Ecto neural progenitor cell (in vitro differentiated cells): Measurements from ENCODE around the gene ZFYVE28.
A peak's percentile ranks its signal among the peaks of the same experiment; 100 is the strongest.
"Not testable (repeated sequence)": the region's sequence is repeated elsewhere in the genome, so short reads cannot be mapped to it uniquely, and the experiment has no call there.

Experiments used
- DNase-seq: peaks from one replicate; pipeline ENCODE4 v3.0.0-alpha.2; 2018; ENCODE audit warnings: low spot score

Gene ZFYVE28

DNA sequence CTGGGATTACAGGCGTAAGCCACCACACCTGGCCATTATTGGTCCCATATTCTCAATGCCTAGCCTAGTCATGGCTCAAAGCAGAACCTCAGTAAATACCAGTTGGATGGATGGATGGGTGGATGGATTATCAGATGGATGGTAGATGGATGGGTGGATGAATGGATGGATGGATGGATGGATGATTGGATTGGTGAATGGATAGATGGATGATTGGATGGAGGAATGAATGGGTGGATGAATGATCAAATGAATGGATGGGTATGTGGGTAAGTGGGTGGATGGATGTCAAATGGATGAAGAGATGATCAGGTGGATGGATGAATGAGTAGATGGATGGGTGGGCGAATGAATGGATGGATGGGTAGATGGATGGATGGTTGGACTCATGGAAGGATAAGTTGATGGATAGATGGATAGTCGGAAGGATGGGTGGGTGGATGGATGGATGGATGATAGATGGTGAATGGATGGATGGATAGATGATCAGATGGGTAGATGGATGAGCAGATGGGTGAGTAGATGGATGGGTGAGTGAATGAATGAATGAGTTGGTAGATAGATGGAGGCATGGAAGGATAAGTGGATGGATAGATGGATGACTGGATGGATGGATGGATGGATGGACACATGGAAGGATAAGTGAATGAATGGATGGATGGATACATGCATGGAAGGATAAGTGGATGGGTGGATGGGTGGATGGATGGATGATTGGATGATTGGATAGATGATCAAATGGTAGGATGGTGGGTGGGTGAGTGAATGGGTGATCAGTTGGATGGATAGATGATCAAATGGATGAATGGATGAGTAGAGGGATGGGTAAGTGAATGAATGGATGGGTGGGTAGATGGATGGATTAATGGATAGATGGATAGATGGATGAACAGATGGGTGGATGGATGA, 28.5 kb upstream of the ZFYVE28 start:
- DNase-seq = no peak

DNA sequence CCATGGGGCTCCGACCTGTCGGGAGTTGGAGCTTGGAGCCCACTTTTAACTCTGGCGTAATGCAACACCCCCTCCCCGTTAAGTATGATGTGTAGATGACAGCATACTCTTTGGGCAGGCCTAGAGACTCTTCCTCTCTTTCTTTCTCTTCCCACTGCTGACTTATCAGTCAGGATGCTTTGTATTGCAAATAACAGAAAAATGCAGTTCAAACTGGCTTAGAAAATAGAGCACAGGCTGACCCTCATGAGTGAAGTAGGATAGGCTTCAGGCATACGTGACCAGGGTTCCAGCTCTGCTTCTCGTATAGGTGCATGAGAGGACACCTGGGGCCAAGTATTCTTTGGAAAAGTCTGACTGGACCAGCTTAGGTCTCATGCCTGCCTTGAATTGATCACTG, 27.1 kb upstream of the ZFYVE28 start:
- DNase-seq = no peak

DNA sequence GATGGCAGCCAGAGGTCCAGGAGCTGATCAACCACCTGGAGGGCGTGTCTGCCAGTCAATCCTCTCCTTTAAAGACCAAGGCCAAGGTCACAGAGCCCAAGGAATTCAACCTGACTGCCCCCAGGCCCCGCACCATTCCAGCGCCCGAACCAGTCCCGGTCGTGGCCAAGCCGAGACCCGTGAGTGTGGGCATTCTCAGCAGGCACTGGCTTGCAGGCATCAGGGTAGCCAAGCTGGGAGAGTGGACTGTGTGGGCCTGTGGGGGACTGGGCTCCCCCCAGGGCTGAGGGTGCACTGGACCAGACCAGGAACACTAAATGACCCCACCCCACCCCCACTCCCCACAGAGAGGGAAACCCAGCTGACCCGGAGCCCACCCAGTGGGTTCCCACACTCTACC, 26.7 kb upstream of the ZFYVE28 start:
- no peak for DNase-seq

DNA sequence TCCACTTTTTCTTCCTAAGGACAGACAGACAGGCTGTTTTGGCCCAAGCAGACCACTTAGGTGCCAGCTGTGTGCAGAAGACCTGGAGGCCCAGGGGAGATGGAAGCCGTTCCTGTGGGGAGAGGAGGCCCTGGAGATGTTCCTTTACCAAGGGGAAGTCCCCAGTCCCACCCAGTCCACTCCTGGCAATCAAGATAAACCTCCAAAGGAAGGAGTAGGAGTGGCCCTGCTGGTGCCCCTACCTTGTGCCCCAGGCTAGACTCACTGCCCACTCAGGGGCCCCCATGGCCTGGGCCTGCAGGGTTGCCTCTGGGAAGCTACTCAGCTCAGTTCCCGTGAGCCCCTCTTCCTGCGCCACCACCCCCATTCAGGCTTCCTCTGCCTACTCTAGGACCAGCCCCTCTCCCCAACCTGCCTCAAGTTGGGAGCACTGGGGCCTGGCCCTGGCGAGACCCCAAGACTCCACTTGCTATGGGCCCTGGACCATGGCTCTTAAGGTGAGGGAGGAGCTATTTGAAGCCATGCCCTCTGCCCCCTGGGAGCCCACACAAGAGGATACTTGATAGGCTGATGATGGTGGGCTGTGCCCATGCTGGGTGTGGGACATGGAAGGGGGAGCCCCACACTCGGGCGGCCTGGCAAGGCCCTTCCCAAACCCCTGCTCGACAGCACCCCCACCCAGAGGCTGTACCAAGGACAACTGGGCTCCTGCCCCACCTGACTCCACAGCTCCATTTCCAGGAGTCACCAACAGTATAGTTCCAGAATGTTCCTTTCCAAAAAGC, 25.7 kb upstream of the ZFYVE28 start:
- DNase-seq = no peak

DNA sequence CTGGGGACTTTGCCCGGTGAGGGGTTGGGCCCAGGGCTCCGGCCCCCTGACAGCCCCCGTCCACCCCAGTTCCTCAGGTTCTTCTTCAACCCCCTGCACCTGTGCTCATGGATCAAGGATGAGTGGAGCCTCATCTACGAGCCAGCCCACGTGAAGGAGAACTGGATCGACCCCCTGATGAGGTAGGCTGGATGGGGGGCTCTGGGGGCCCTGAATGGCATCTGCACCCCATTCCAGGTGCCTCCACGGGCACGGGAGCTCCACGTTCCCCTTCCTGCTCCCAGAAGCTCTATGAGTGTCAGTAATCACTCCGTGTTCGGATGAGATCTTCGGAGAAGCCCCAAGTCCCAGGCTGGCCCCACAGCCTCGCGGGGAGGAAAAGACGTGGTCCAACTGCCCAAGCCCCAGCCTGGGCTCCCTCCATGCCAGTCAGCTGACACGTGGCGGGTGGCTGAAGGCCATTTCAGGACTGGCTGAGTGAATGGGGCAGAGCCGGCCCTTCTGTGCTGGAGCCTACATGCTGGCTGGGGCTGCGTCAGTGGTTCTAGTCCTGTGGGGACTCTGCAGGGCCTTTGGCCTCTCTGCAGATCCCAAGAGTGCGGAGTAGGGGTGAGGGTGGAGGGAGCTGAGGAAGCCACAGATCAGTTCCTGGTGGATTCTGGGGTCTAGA, 24.8 kb upstream of the ZFYVE28 start:
- no peak for DNase-seq

DNA sequence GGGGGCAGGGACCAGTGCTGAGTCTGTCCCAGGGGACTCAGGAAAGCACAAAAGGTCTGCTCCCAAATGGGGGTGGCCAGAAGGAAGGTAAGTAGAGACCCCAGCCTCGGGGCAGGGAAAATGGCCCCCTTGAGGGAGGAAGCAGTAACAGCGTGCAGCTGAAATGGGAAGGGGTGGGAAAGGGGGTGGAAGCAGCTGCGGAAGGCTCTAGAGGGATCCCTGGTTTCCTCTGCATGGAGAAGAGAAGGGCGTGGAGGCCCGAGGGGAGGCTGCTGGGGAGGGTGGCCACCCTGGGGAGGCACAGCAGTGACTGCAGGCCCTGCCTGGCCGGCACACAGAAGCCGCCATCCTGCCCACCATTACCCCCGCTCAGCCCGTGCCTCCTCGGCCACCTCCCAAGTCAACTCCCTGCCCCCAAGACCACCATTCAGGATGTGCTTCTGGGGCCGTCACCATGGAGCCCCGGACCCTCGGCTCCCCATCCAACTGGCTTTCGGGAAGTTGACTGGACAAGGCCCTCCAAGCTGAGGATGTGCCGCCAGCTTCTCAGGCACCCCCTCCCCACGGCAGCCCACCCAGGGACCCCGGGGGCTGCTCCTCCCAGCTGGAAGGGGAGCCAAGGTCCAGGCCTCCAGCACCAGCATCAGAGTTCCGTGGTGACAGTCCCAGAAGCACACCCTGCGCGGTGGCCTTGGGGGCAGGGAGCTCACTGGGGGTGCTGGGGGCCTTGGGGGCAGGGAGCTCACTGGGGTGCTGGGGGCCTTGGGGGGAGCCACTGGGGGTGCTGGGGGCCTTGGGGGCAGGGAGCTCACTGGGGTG, 23.9 kb upstream of the ZFYVE28 start:
- no peak for DNase-seq

DNA sequence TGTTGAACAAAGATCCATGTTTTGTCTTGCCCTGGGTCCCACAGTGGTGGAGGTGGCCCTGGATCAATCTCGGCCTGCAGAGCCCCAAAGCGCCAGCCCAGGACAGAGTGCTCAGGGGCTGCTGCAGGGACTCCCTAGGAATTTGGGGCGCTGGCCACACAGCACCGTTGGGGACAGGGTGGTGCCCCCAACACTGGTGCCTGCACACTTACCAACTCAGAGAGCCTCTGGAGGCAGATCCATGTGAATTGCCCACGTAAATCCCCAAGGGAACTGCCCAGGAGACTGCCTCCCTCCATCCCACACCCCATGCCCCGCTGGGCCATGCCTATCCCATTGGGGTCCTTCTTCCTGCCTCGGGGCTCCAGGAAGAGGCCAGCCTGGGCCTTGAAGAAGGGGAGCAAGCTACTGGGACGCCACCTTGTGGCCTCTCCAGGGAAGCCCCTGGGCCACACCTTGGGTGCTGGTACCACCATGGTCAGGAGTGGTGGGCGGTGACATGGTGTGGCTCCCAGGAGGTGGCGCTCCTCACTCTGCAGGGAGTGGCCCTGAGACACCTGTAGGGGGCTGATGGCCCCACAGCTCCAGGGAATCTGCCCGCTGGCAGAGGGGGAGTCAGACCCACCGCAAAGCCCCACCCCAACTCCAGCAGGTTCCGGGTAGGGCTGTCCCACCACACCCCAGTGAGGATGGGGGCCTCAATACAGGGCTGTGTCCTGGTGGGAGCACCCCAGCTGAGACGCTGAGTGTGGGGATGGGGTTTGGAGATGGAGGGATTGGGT, 23.1 kb upstream of the ZFYVE28 start:
- peak; percentile 84 for DNase-seq

DNA sequence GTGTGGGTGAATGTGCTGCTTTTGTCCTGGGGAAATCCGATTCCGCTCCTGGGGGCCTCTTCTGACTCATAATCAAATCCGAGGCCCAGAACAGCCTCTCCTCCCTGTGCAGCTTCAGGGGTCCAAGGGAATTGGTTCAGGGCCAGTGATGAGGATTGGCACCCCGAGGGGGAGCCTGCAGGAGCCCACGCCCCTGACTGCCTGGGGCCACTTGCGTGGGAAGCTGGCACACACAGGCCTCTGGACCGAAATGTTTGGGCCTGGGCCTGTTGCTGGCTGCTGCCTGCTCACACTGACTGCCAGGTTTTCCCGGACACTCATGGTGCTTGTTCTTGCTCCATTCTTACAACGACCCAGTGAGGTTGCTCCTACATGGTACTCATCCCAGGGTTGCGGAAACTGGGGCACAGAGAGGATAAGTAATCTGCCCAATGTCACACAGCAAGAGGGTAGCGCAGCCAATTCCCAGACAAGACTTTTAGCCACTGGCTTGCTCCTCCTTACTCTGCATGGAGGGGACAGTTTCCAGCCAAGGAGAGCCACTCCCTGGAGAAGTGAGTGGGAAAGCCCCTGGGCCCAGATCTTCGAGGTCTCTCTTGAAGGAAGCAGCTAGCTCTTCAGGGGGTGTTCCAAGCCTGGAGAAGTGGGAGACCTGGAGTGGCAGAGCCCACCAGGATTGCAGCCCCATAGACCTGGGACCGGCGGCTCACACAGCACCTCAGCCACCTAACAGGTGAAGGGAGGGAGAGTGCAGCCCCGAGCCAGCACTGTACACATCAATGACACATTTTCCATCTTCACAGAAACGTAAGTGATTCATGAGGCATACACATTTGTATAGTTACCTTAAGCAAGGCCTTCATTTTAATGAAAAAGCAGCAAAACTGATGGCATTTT, 20.6 kb upstream of the ZFYVE28 start:
- no peak for DNase-seq

DNA sequence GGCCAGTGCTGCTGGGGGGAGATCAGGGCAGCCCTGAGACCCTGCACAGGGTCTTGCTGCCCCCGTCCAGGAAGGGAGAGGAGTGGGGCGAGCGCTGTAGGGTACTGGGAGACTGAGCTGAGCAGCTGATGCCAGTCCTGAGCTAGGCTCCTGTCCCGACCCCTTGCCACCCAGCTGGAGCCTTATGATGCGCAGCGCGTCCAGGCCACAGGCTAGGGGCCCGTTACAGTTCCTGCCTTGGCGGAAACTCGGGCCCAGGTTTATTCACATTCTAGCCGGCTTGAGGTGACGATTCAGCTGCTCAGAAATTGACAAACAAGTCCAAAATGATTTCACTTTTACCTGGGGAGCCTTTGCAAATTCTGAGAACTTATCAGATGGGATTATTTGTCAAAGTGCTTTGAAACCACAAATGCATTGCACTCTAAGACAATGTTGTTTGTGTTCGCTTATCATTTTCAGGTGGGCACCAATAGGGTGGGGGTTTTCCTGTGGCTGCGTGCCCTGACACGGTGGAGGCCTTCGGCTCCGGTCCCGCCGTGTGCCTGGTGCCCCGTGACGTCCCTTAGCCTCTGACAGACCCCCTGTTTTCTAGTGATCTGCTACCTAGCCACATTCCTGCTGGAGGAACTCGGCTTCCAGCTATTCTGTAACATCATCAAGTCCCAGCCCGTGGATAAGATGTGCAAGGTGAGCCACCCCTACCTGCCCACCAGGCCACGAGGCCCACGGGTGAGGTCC, 19.2 kb upstream of the ZFYVE28 start:
- DNase-seq = no peak

DNA sequence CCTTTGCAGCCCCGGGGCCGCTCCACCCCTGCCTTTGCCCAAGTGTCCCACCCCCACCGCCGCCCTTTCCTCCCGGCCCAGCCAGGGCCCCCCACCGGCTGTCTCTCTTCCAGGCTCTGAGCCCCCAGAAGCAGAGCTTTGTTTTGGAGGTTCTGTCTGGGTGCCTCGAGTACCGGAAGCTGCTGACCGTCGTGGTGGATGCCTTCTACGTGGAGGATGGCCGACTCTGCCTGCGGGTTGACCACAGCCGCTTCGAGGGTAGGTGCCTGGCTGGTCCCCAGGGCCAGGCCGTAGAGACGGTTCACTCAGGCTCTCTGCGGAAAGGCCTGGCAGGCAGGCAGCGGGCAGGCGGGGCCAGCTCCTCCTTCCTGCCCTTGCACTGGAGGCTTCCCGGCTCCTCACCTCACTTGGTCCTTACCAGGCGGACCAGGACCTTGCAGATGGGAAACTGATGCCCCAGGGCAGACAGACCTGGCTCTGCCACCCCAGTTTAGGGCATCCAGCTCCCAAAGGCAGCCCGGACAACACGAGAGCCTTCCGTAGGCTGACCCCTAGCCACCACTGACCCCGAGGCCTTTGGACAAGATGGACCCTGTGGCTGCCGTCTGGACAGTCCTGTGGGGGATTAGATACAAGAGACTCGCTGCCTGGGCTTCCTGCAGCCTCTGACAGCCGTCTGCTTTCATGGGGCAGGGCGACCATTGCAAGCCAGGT, 18.5 kb upstream of the ZFYVE28 start:
- peak; percentile 49 for DNase-seq

DNA sequence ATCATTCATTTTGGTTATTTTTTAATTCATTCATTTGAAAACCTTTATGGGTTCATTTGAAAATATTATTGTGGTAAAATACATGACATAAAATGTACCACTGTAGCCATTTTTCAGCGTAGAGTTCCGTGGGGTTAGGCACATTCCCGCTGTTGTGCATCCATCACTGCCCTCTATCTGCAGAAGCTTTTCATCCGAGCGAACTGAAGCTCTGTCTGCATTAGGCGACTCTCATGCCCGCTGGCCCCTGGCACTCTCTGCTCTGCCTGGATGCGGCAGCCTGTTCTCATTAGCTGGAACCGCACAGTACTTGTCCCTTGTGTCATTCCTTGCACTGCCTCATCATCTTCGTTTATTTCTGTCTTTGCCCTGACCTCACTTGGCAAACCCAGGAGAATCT, 17.9 kb upstream of the ZFYVE28 start:
- no peak for DNase-seq

DNA sequence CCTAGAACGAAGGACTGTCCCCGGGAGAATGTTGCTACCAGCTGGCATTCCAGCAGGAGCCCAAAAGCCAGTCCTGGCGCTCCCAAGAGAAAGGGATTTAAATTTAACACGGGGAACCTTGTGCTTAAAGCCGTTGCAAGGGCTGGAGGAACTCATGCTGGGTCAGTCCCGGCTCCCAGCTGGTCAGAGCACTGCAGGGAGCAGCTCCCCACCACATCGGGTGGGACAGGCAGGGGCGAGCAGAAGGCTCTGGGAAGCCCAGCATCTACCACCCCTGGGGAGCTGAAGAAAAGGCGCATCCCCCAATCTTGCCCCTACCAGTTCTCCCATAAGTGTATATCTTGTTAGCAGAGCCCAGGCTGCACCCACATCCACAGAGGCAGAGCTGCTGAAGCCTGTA, 16.0 kb upstream of the ZFYVE28 start:
- peak; percentile 43 for DNase-seq

DNA sequence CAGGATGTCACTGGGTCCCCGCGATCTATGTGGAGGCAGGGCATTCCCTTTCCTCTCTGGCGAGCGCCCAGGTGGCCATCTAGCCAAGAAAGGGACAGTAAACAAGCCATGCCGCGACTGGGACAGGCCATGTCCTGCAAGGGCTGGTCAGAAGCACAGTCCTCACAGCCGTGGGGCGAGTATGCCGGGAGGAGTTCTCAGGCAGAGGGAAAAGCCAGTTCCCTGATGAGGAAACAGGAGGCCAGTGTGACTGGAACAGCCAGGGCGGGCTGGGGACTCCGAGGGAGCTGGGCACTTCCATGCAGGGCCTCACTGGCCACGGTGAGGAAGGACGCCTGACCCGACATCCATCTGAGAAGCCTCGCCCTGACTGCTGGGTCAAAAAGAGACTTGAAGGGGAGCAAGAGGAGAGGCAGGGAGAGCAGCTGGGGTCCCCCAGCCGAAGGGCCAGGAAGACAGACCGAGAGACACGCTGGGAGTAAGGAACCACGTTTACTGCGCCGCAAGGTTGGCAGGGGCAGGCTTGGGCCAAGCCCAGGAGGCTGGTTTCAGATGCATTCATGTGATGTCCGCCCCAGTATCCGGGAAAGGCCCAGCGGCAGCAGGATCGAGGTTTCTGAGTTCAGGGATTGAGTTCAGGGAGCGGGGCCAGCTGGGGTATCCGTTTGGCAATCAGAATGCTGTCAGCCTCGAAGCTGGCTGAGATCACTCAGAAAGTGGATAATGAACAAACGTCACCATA, 15.3 kb upstream of the ZFYVE28 start:
- peak; percentile 46 for DNase-seq

DNA sequence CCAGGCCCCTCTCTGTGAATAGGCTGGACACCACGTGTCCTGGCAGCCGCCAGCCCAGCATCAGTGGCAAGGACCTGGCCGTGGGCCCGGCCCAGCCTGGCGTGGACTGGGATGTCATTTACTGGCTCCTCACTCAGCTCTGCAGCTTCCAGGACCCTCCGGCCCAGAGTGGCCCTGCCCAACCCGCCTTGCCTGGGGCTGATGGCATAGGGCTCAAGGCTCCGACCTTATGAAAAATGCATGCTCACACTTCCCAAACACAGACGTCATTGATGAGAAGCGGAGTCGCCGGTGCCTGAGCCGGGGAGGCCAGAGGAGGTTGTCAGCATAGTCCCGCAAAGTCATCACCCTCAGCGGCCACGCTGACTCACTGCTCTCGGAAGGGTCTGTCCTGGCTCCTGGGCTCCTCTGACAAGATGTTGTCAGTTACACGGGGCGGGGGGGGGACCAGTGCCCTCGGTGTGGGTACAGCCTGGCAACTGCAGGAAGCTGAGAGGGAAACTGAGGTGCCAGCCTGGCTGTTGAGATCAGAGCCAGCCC, 14.6 kb upstream of the ZFYVE28 start:
- DNase-seq = peak; percentile 48

DNA sequence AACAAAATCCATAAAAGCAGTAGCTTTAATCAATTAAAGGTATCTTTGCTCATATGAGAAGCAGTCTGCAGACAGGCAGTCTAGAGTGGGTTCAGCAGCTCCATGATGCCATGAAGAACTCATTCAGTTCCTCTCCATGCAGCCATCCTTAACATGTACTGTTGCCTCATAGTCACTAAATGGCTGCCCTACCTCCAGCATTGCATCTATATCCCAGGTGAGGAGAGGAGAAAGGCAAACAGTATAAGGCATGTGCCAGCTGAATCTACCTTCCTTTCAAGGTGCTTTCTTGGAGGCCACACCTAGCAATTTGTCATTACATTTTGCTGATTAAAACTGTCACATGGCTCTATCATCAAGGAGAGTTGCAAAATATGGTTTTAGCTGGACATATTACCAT, 13.6 kb upstream of the ZFYVE28 start:
- no peak for DNase-seq

DNA sequence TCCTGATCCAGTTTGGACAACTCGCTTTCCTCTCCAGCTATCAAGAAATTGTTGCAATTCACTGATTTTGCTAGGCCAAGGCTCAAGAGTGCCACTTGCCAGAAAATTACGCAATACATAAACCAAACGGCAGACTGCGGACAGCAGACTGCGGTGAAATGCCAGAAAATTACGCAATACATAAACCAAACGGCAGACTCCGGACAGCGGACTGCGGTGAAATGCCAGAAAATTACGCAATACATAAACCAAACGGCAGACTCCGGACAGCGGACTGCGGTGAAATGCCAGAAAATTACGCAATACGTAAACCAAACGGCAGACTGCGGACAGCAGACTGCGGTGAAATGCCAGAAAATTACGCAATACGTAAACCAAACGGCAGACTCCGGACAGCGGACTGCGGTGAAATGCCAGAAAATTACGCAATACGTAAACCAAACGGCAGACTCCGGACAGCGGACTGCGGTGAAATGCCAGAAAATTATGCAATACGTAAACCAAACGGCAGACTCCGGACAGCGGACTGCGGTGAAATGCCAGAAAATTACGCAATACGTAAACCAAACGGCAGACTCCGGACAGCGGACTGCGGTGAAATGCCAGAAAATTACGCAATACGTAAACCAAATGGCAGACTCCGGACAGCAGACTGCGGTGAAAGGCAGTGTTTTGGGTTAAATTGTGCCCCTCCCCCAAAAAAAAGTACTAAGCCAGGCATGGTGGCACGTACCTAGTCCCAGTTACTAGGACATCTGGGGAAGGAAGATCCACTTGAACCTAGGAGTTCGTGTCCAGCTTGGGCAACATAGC, 11.7 kb upstream of the ZFYVE28 start:
- DNase-seq = not testable (repeated sequence)
